ENCODE data around the gene C2CD2L. TPM values are rescaled to one million over a fixed set of nuclear protein-coding genes. Genes with fewer than 3 reads are reported as not detected.
"Not testable (repeated sequence)": the region's sequence is repeated elsewhere in the genome, so short reads cannot be mapped to it uniquely, and the experiment has no call there.

C2CD2L gene
- total RNA-seq (2021): 3.4 to 6.4 TPM (median 4.4 TPM) in 3 replicates
- Bru-seq, nascent RNA: percentile 47 among the genes with signal in this experiment
- long read RNA-seq, experiment 1, full-length matches to known transcripts: 13 of 18 reads
- long read RNA-seq, experiment 1, partial matches to known transcripts: 0 of 18 reads
- long read RNA-seq, experiment 1, other reads (novel, unspliced or antisense): 5 of 18 reads
- long read RNA-seq, experiment 2, partial matches to known transcripts: 3 of 7 reads
- long read RNA-seq, experiment 2, other reads (novel, unspliced or antisense): 3 of 7 reads
- long read RNA-seq, experiment 3: 0 reads

GRCh38 chr11:119106564-119107537, at the start of gene C2CD2L:
Gene C2CD2L (plus strand): TSS chr11:119107344. CDS start chr11:119107742, 398 bp downstream.
- H3K36me3 Mint-ChIP-seq: no peaks in the 10 kb centered on the region
- H3K27me3 Mint-ChIP-seq (ENCODE audit: low read depth): peaks cover 18% of the 10 kb centered on the region
- peak within 1 kb of the TSS; percentile 82 for H3K4me3 Mint-ChIP-seq
- ChIA-PET POLR2A (interaction anchor here (0.5 to 2.6 kb wide), 7 partner anchors 9 to 138 kb away, joined by 3 to 12 read pairs (median 5); partner anchors contain the start of genes HINFP, HMBS and NLRX1), CTCF (interaction anchor here (0.6 to 2.9 kb wide), 14 partner anchors 11 to 249 kb away, joined by 3 to 14 read pairs (median 4); partner anchors contain the start of genes CBL, MCAM and NLRX1)
- H3K27ac Mint-ChIP-seq: peak within 1 kb of the TSS; percentile 38; the same call in 1 of the 2 replicates
- DNase-seq (ENCODE audit: low spot score): peak; percentile 86
- no peaks in the 10 kb centered on the region for H3K9me3 Mint-ChIP-seq
- TF ChIP-seq, protein P1, sequence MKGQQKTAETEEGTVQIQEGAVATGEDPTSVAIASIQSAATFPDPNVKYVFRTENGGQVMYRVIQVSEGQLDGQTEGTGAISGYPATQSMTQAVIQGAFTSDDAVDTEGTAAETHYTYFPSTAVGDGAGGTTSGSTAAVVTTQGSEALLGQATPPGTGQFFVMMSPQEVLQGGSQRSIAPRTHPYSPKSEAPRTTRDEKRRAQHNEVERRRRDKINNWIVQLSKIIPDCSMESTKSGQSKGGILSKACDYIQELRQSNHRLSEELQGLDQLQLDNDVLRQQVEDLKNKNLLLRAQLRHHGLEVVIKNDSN (CRISPR knock-in tag; IDR thresholded peaks at IDR 0.05): no peak
- peak; percentile 47; the same call in 1 of the 2 replicates for TF ChIP-seq SP1 (CRISPR knock-in tag; conservative IDR thresholded peaks at IDR 0.05)
- TF ChIP-seq ZNF138 (CRISPR knock-in tag; conservative IDR thresholded peaks at IDR 0.05): no peak
- TF ChIP-seq FOXK1 (CRISPR knock-in tag; IDR thresholded peaks at IDR 0.05): peak; percentile 66
- TF ChIP-seq MXD4 (CRISPR knock-in tag; IDR thresholded peaks at IDR 0.05; ENCODE audit: borderline replicate concordance): no peak
- TF ChIP-seq ARID4B (CRISPR knock-in tag; IDR thresholded peaks at IDR 0.05; ENCODE audit: borderline replicate concordance): peak; percentile 39; the same call in 1 of the 2 replicates
- no peak for TF ChIP-seq KAT7 (CRISPR knock-in tag; IDR thresholded peaks at IDR 0.05; ENCODE audit: borderline replicate concordance)
- TF ChIP-seq, protein P2, sequence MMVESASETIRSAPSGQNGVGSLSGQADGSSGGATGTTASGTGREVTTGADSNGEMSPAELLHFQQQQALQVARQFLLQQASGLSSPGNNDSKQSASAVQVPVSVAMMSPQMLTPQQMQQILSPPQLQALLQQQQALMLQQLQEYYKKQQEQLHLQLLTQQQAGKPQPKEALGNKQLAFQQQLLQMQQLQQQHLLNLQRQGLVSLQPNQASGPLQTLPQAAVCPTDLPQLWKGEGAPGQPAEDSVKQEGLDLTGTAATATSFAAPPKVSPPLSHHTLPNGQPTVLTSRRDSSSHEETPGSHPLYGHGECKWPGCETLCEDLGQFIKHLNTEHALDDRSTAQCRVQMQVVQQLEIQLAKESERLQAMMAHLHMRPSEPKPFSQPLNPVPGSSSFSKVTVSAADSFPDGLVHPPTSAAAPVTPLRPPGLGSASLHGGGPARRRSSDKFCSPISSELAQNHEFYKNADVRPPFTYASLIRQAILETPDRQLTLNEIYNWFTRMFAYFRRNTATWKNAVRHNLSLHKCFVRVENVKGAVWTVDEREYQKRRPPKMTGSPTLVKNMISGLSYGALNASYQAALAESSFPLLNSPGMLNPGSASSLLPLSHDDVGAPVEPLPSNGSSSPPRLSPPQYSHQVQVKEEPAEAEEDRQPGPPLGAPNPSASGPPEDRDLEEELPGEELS (CRISPR knock-in tag; IDR thresholded peaks at IDR 0.05): no peak
- no peak for TF ChIP-seq NFE2L1 (CRISPR knock-in tag; IDR thresholded peaks at IDR 0.05)
- TF ChIP-seq ZNF263 (CRISPR knock-in tag; IDR thresholded peaks at IDR 0.05; ENCODE audit: low read depth): peak; percentile 54; the same call in 1 of the 2 replicates
- no peak for TF ChIP-seq CDX4 (CRISPR knock-in tag; IDR thresholded peaks at IDR 0.05; ENCODE audit: borderline replicate concordance)
- no peak for TF ChIP-seq HMGA2 (CRISPR knock-in tag; IDR thresholded peaks at IDR 0.05)
- no peak for TF ChIP-seq PRRX2 (CRISPR knock-in tag; IDR thresholded peaks at IDR 0.05)
- TF ChIP-seq MYBL2 (CRISPR knock-in tag; IDR thresholded peaks at IDR 0.05): no peak
- no peak for TF ChIP-seq SMAD3 (CRISPR knock-in tag; IDR thresholded peaks at IDR 0.05; ENCODE audit: borderline replicate concordance)
- no peak for TF ChIP-seq EMX1 (CRISPR knock-in tag; IDR thresholded peaks at IDR 0.05)
- peaks cover 40% of the 10 kb centered on the region for H3K4me1 Mint-ChIP-seq
- peak; percentile 82 for ATAC-seq

DNA sequence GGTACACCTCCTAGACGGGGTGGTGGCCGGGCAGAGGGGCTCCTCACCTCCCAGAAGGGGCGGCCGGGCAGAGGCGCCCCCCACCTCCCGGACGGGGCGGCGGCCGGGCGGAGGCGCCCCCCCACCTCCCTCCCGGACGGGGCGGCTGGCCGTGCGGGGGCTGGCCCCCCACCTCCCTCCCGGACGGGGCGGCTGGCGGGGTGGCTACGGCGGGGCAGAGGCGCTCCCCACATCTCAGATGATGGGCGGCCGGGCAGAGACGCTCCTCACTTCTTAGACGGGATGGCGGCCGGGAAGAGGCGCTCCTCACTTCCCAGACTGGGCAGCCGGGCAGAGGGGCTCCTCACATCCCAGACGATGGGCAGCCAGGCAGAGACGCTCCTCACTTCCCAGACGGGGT, 48.0 kb upstream of the C2CD2L start:
- H3K4me3 Mint-ChIP-seq; DNase-seq (ENCODE audit: low spot score); H3K9me3 Mint-ChIP-seq; H3K27me3 Mint-ChIP-seq (ENCODE audit: low read depth); H3K27ac Mint-ChIP-seq; ATAC-seq; CTCF ChIA-PET; POLR2A ChIA-PET: not testable (repeated sequence)
- H3K4me1 Mint-ChIP-seq: peaks cover 17% of the 10 kb centered on the region
- peaks cover 21% of the 10 kb centered on the region for H3K36me3 Mint-ChIP-seq
